GM18505 (cell line): ENCODE measurements around the gene CNNM2.
"Not testable (repeated sequence)": the region's sequence is repeated elsewhere in the genome, so short reads cannot be mapped to it uniquely, and the experiment has no call there.

Source experiments
- ATAC-seq: cut with Tn5 transposase; IDR thresholded peaks from one replicate; pipeline ENCODE4 v1.9.1; 2021; ENCODE audit not compliant: unreplicated experiment
- POLR2A ChIP-seq: IDR thresholded peaks from 4 replicates; pipeline ENCODE4 v1.6.1; 2011; ENCODE audit warnings: borderline replicate concordance; ENCODE audit not compliant: insufficient read depth, insufficient read length; ENCODE audit errors: extremely low read depth

Gene CNNM2

GRCh38 chr10:103111031-103111917 is 193.2 kb downstream of the CNNM2 start:
- no peak for TF ChIP-seq POLR2A
- no peak for ATAC-seq

DNA sequence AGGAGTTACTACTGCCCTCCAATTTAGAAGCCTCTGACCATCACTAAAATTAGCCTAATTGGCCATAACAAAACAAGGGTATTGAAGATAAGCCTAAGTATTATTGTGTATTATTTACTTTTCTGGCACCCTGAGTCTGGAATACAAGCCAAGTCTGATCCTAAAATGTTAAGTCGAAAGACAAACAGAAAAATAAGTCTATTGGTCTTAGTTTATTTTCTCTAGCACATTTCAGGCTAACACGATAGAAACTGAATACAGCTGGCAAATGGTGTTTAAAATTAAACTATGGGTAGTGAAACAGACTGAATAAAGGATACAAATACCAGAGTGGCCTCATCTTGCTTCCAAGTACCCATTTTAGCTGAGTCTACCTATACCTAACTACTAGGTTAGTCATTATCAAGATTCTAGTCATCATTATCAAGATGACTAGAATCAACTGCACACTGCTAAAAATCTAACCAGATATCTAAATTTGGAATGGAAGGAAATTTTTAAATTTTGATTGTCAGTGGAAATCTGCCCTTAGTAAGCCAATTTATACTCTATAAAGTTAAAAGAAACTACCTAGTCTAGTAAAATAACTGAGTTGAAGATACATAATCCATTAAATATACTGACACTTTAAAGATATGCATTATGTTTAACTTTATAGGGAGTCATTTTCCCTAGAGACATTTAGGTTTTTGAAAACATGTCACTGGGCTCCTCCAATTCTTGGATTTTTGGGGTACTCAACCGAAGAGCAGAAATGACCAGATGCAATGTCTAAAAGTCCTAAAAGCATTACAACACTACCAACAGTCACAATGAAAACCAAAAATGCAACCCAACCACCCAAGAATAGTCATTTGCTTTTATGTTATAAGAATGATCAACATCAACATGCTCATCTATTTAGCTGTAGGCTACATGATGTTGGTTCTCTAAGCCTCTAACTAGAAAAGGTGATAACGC is 194.1 kb downstream of the CNNM2 start:
- peak; percentile 46 for ATAC-seq
- no peak for TF ChIP-seq POLR2A

- TF ChIP-seq POLR2A = no peak
Observed at GRCh38 chr10:103114876-103115275, 196.8 kb downstream of the CNNM2 start.

DNA sequence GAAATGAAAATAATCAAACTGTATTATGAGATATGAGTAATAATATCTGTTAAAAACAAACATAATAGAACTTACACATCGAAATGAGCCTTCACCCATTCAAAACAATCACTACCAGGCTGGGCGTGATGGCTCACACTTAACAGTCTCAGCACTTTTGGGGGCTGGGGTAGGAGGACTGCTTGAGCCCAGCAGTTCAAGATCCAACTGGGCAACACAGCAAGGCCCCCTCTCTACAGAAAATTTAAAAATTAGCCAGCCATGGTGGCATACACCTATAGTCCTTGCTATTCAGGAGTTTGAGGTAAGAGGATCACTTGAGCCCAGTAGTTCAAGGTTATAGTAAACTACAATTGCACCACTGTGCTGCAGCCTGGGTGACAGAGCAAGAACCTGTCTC is 199.2 kb downstream of the CNNM2 start:
- no peak for ATAC-seq
- TF ChIP-seq POLR2A = no peak

More at GRCh38 chr10:103114876-103115275, 196.8 kb downstream of the CNNM2 start:
- no peak for ATAC-seq

DNA sequence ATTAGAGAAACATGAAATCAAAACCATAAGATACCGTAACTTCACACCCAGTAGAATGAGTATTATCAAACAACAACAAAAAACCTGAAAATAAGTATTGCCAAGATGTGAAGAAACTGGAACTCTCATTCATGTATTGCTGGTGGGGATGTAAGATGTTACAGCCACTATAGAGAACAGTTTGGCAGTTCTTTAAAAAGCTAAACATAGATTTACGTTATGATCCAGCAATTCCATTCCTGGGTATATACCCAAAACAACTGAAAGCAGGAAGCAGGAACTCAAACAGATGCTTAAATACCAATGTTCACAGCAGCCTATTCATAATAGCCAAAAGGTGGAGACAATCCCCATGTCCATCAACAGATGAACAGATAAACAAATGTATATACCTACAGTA is 202.5 kb downstream of the CNNM2 start:
- no peak for ATAC-seq
- TF ChIP-seq POLR2A = no peak

DNA sequence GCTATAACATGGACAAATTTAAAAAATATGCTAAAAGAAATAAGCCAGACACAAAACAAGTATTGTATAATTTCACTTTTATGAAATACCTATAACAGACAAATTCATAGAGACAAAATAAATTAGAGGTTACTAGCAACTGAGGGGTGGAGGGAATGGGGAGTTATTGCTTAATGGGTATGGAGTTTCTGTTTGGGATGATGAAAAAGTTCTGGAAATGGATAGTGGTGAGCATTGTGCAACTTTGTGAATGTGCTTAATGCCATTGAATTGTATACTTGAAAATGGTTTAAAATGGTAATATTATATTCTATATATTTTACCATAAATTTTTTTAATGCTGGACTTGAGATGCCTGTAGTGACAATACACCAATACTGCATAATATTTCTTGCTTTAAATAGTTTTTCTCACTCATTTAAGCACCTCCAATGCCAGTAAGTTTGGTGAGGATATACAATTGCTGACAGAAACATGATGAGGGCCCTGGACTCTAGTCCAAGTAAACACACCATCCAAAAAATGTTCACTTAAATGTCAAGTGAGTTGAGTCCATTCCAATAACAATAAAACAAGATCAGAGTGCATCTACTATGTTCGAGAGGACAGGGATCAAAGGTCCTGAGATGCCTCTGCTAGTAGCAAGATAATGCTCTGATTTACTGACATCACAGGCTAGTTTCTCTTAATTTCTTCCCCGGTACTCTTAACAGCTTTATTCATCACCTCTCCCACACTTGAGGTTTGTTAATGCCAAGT is 203.1 kb downstream of the CNNM2 start:
- ATAC-seq = no peak

DNA sequence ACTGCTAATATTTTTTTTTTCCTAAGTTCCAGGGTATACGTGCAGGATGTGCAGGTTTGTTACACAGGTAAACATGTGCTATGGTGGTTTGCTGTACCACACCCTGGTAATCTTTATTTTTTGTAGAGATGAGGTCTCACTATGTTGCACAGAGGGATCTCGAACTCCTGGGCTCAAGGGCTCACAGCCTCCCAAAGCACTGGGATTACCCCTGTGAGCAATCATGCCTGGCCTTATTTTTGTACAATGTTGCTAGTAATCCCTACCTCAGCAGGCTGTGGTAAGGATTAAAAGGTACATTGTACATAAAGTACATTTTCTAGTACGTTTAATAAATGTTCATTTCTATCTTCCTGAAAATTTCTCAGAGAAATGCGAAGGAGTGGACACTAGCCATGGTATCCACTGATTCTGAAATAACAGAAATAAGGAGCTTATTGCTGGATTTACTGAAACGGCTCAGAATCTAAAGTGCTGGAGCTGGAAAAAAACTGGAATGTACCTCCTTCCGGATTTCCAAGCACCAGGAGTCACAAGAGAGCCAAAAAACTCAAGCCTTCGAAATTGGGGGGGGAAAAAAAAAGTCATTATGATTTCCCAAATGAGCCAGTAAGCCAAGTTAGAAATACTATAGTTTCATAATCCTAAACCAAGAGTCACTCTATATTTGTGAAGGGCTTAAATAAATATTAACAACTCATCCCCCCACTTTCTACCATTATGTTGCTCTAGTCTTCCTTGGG is 205.4 kb downstream of the CNNM2 start:
- TF ChIP-seq POLR2A = no peak
- ATAC-seq = no peak

More for the DNA sequence above, 203.1 kb downstream of the CNNM2 start:
- TF ChIP-seq POLR2A = no peak

DNA sequence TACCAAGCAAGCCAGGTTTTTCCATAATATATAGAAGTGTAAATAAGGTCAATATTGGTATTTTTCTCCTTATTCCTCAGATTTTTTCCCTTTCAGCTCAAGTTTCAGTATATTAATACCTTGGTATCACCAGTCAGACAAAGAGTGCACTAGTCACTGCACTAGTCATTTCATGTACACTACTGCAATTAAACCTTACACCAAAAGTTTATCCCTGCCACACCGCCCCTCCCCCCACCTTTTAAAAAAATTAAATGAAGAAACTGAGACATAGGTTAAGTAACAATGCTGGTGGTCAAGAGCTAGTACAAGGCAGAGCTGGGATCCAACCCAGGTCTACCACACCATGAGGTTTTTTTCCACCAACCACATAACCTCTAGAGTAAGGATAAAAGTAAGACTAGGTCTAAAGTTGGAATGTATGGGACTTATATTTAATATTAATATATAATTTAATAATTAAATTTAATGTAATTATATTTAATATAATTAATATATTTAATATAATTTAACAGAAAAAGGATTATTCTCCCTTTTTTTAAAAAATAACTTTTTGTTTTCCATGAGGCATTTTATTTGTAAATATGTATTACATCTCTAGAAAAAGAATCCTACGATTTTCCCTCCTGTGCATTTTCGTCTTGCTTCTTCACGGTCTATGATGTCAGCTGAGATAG is 206.5 kb downstream of the CNNM2 start:
- no peak for TF ChIP-seq POLR2A
- no peak for ATAC-seq

DNA sequence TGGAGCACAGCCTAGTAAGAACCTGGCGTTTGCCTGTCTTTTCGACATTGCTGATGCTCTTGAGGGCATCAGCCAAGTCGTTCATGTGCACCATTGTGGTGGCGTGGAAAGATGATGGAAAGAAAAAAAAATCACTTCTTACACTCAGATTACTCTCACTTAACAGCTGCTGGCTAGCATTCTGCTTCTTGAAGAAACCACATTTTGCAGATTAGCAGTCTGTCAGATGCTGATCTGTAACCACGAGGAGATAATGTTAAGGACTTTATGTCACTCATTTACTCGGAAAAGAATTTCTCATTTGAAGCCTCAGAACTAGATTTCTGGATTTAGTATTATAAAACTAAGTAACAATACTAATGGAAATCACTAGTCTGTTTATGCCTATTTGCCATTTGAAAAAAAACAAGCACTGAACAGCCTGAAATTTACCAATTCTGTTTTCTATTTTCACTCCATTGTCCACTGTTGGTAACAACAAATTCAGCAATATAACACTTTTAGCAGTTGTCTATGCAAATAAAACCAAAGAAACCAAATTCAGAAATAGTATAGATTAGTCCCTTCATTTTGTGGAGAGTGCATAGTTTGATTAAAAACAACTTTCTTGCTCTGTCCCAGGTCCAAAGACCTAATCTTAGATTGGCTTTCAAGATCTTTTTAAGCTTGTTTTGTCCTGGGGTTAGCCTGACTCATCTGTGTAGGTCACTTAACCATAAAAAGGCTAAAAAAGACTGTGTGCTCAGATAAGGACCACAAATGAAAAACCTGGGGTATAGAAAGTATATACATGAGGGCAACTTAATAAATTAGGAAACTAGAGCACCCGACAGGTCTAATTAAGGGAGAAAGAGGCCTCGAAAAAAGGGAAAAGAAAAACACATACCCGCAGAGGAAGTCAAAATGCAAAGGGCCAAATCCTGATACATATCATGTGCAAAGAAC is 207.5 kb downstream of the CNNM2 start:
- peak; percentile 70 for ATAC-seq
- no peak for TF ChIP-seq POLR2A

GRCh38 chr10:103127241-103127640 is 209.1 kb downstream of the CNNM2 start:
- no peak for TF ChIP-seq POLR2A
- no peak for ATAC-seq

- ATAC-seq = not testable (repeated sequence)
Observed at GRCh38 chr10:103130180-103130579, 212.1 kb downstream of the CNNM2 start.
